Skeletal muscle satellite cell (primary cell): ENCODE measurements around the gene ITPR2.

ENCODE experiments used
- H3K27me3 ChIP-seq: 2 replicates; pipeline ENCODE4 v1.7.0; 2013; ENCODE audit warnings: low read length; ENCODE audit not compliant: control insufficient read depth, insufficient read depth
- H3K36me3 ChIP-seq: 2 replicates; pipeline ENCODE4 v1.7.0; 2013; ENCODE audit warnings: mild to moderate bottlenecking, control low read depth, low read length; ENCODE audit not compliant: insufficient read depth
- H3K4me1 ChIP-seq: 2 replicates; pipeline ENCODE4 v1.7.0; 2013; ENCODE audit warnings: low read length; ENCODE audit not compliant: control insufficient read depth, insufficient read depth
- H3K4me2 ChIP-seq: 2 replicates; pipeline ENCODE4 v1.7.0; 2013; ENCODE audit warnings: mild to moderate bottlenecking, low read length
- H3K4me3 ChIP-seq: 2 replicates; pipeline ENCODE4 v1.7.0; 2013; ENCODE audit warnings: low read length
- H3K9ac ChIP-seq: 2 replicates; pipeline ENCODE4 v1.7.0; 2013; ENCODE audit warnings: mild to moderate bottlenecking, low read depth, low read length, moderate library complexity
- H3K9me3 ChIP-seq: replicated peaks from 2 replicates; pipeline ENCODE4 v1.7.0; 2013; ENCODE audit warnings: mild to moderate bottlenecking, control low read depth, low read length

The ITPR2 gene

DNA sequence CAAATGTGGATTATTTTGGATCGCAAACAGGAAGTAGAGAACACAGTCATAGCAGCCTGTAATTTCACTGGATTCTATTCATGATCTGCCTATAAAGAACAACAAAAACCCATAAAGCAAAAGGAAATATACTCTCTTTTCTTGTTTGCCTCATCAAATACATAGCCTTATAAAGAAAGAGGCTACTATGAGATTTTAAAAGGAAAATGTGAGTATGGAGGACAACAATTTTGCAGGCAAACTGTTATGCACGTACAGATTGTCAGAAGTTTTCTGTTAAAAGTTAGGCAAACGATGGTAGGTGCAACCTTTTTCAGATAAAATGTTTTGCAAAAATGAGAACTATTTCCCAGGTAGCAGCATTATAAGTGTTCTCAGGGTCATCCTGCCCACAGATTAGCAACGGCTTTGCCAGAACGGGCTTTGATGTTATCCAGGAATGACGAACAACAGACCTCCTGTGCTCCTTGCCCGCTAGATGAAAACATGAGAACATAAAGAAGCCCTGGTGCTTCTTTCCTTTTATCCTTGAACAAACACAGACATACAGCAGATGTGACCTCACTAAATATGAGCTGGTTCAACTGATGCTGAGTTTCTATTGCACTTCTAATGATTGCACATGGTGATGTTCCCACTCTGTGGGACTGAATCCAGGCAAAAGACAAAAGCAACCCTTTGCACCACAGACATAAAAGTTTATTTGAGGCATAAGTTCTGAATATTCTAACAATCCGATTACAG is 88.1 kb downstream of the ITPR2 start:
- H3K4me1 ChIP-seq, result peaks cover 31% of the 10 kb centered on the region
- H3K9me3 ChIP-seq, result no peaks in the 10 kb centered on the region
- H3K4me2 ChIP-seq, result no peak overlapping the region
- H3K27me3 ChIP-seq, result no peaks in the 10 kb centered on the region
- no peak overlapping the region for H3K4me3 ChIP-seq
- H3K9ac ChIP-seq, result no peak overlapping the region
- no peaks in the 10 kb centered on the region for H3K36me3 ChIP-seq

DNA sequence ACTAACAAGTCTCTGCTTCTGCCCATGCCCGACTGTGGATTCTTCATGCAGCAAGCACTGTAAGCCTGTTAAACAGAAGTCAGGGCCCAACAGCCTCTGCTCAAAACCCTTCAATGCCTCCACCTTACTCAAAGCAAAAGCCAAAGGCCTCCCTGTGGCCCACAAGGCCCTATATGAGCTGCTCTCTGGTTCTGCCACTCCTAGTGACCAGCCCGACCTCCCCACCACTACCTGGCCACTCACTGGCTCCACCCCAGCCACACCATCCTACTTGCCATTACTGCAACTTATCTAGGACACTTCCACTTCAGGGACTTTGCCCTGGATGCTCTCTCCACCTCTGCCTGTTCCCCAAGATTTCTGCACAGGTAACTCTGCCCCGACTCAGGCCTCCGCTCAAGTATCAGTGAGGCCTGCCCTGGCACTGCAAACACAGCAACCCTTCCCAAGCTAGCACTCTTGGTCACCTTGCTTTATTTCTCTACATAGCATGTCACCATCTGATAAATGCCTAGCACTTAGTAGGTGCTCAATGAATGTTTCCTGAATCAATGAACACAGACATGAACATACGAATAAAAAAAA is 88.9 kb downstream of the ITPR2 start:
- Histone ChIP-seq H3K4me1 (peaks cover 24% of the 10 kb centered on the region), H3K4me2 (no peak overlapping the region), H3K36me3 (no peaks in the 10 kb centered on the region), H3K9me3 (no peaks in the 10 kb centered on the region), H3K27me3 (no peaks in the 10 kb centered on the region), H3K4me3 (no peak overlapping the region), H3K9ac (no peak overlapping the region)

DNA sequence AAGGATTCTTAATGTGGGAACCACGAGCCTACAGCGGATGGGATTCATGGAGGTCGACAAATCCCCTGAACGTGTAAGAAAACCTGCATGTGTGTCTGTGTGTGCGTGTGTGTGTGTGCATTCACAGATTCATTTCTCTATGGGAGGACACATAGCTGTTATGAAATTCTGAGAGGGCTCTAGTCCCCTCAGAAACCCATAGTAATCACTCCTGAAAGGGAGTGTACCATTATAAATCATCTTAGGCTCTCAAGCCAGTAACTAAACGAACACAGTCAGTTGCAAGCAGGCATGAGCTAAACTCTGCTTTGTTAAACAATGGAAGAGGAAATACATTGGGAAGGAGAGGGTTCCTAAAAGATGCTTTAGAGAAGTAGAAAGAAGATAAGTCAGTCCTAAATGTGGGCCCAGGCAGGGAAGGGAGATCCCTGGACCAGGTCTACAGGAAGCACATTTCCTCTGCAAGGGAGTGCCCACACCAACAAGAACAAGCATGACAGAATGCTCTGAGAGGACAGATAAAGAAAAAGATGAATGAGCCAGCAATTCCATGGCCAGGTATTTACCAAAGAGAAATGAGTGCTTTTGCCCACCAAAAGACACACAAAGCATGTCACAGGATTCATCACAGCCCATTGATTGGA is 91.3 kb downstream of the ITPR2 start:
- Histone ChIP-seq H3K27me3 (no peaks in the 10 kb centered on the region), H3K9me3 (no peaks in the 10 kb centered on the region), H3K36me3 (no peaks in the 10 kb centered on the region), H3K4me3 (no peak overlapping the region), H3K9ac (no peak overlapping the region), H3K4me1 (peaks cover 19% of the 10 kb centered on the region), H3K4me2 (no peak overlapping the region)

DNA sequence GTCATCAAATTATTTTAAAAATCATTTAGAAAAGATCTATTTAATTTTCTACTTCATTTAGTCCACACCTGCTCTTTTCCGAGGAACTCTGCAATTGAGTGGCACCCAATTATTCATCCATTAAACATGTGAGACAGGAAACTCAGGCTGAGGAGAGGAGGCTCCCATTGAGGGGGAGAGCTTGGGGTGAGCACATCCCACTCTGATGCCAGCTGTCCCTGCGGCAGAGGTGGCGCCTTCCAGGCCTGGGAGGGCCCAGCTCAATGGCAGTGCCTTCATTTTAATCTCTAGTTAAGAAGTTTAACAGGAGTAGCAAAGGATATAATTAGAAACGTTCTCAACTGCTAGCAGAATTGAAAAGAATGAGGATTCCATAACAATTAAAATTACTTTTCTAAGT is 92.0 kb downstream of the ITPR2 start:
- no peak overlapping the region for H3K4me2 ChIP-seq
- H3K4me3 ChIP-seq, result no peak overlapping the region

DNA sequence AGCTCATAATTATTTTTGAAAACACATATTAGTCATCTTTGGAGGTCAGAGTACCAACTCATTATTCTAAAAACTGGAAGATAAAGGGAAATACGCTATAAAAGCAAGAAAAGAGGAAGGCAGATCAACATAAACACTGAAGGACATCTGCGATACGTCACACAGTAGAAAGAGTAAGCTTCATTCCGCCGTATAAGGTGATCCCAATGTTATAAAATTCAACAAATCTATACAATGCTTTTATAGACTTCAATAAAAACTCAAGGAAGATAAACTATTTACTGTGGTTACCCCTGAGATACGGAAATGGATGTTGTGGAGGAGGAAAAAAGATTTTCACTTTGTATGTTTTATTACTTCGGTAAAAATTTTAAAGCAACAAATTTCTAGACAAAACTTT is 92.6 kb downstream of the ITPR2 start:
- Histone ChIP-seq H3K36me3 (no peaks in the 10 kb centered on the region), H3K4me2 (no peak overlapping the region), H3K27me3 (no peaks in the 10 kb centered on the region), H3K9ac (no peak overlapping the region), H3K4me1 (peaks cover 9% of the 10 kb centered on the region), H3K4me3 (no peak overlapping the region), H3K9me3 (no peaks in the 10 kb centered on the region)

More for the DNA sequence above, 92.0 kb downstream of the ITPR2 start:
- Histone ChIP-seq H3K4me1 (peaks cover 12% of the 10 kb centered on the region), H3K9ac (no peak overlapping the region), H3K36me3 (no peaks in the 10 kb centered on the region), H3K9me3 (no peaks in the 10 kb centered on the region), H3K27me3 (no peaks in the 10 kb centered on the region)

DNA sequence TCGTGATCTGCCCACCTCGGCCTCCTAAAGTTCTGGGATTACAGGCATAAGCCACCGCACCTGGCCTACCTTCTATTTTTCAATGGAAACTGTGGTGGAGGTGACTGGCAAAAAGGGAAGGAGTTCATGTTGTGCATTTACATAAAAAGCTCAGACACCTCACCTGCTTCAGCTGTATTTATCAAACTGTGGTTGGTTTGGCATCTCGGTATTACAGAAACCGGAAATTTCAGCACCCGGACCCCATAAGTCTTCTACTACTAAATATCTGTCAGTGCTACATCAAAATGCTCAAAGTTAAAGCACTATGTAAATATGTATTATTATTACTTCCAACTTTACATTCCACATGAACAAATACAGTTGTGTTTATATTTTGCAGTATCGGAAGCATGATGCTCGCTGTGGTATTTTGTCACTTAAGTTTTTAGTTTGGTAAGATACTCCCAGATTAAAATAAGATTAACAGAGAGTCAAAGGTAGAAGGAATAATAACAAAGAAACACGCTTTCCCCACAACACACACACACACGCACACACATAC is 95.4 kb downstream of the ITPR2 start:
- Histone ChIP-seq H3K9ac (no peak overlapping the region), H3K4me3 (no peak overlapping the region), H3K27me3 (no peaks in the 10 kb centered on the region), H3K4me2 (no peak overlapping the region), H3K9me3 (no peaks in the 10 kb centered on the region), H3K4me1 (peaks cover 9% of the 10 kb centered on the region), H3K36me3 (no peaks in the 10 kb centered on the region)

DNA sequence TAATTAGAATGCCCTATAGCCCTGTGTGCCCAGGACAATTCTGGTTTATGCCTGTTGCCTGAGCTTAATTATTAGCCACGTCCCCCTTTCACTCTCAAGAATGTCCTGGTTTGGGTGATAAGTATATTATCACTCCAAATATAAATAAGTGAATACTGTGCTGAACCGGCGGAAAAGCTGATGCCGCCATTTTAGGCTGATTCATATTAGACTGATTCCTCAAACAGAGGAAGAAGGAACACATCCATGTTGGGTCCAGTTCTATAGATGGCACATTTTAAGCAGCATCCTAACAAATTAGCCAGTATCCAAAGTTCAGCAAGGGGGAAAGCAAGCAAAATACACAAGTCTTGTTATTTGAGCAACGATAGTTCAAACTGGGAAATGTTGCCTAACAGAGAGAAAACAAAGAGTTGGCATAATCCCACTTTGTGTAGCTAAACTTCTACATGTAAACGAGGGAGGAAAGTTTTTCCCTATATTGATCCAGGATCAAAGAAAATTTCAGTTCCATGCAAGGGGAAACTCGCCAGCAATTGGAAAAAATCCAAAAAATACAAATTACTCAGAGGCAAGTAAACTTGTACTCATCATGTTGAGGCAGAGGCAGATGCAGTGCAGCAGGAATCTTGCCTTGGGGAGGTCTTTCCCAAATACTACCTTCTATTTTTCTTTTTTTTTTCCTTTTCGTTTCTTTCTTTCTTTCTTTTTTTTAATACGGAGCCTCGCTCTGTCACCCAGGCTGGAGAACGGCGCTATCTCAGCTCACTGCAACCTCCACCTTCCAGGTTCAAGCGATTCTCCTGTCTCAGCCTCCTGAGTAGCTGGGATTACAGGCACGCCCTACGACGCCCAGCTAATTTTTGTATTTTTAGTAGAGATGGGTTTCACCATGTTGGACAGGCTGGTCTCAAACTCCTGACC is 96.2 kb downstream of the ITPR2 start:
- Histone ChIP-seq H3K9ac (no peak overlapping the region), H3K4me2 (no peak overlapping the region), H3K27me3 (no peaks in the 10 kb centered on the region), H3K4me3 (no peak overlapping the region), H3K36me3 (no peaks in the 10 kb centered on the region), H3K4me1 (peaks cover 9% of the 10 kb centered on the region), H3K9me3 (no peaks in the 10 kb centered on the region)

DNA sequence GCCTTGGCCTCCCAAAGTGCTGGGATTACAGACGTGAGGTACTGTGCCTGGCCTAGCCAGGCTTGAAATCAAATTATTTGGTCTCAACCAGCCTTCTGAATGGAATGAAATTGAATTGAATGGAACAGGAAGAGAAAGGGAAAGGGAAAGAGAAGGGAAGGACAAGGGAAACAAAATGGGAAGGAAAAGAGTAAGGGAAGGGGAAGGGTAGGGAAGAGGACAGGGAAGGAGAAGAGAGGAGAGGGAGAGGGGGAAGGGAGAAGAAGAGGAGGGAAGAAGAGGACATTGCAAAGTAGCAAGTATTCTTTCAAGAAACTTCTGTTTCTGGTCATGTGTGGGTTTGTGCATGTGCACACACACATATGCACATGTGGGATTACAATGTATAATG is 97.8 kb downstream of the ITPR2 start:
- H3K27me3 ChIP-seq, result no peaks in the 10 kb centered on the region

DNA sequence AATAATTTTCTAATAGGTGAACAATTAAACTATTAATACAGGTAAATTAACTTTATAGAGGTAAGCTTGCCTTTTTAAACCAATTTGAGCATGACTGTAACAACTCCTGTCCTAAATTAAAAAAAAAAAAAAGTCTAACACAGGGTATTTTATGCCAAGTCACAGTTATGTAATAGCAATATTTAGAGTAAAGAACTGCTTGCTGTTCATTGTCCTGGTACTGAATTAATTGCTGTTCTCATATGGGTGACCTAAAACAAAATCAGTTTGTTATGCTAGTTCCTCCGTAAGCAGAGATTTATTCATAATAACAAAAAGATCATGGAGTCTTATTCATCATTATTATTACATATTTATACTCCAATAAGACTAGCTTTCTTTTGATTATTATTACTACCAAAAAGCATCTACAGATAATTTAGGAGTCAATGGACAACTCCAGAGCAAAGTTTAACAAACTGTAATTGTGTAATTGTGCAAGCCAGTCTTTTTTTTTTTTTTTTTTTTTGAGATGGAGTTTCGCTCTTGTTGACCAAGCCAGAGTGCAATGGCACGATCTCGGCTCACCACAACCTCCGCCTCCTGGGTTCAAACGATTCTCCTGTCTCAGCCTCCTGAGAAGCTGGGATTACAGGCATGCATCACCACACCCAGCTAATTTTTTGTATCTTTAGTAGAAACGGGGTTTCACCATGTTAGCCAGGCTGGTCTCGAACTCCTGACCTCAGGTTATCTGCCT is 98.3 kb downstream of the ITPR2 start:
- Histone ChIP-seq H3K4me3 (no peak overlapping the region), H3K9me3 (no peaks in the 10 kb centered on the region), H3K36me3 (no peaks in the 10 kb centered on the region), H3K27me3 (no peaks in the 10 kb centered on the region), H3K4me2 (no peak overlapping the region), H3K4me1 (peaks cover 4% of the 10 kb centered on the region), H3K9ac (no peak overlapping the region)

More for the DNA sequence above, 97.8 kb downstream of the ITPR2 start:
- Histone ChIP-seq H3K9ac (no peak overlapping the region), H3K36me3 (no peaks in the 10 kb centered on the region), H3K4me2 (no peak overlapping the region), H3K4me1 (peaks cover 4% of the 10 kb centered on the region), H3K9me3 (no peaks in the 10 kb centered on the region), H3K4me3 (no peak overlapping the region)

DNA sequence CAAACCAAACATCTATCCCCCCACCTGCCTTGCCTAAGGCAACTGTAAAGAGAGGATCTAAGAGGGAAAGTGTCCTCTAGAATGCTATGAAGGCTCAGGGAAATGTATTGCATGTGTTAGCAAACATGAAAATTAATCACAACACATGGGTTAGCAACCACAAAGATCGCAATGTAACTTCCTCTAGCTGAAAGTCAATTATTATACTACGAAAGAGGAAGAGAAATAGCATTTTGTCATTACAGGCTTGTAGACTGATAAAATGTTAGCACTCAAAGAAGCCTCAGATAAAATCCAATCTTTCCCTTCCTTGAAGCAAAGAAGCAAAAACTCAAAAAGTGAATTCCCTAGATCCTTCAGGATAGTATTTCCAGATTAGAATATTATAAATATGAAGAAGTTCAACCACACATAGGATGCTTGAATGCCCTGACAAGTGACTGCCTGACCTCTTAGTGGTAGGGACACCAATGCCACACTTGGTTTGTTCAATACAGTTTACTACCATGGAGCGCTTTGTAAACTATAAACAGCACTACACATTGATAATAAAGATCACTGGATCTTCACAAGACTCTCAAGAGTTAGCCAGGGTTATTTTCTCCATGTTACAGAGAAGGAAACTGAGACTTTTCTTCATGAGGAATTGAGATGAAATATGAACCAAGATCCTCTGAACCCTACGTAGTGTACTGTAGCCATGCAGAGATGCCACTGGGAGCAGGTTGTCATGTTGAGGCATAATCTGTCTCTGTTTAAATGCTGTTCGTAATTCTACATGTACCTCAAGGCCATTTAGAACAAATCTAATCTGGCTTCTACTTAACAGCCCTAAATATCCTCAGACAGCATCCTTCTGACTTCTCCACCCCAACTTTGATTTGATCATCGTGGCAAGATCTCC is 100.7 kb downstream of the ITPR2 start:
- H3K9me3 ChIP-seq, result no peaks in the 10 kb centered on the region

More for the DNA sequence above, 100.7 kb downstream of the ITPR2 start:
- no peak overlapping the region for H3K9ac ChIP-seq
- H3K36me3 ChIP-seq, result no peaks in the 10 kb centered on the region
- H3K4me2 ChIP-seq, result no peak overlapping the region
- H3K4me1 ChIP-seq, result peaks cover 10% of the 10 kb centered on the region
- H3K27me3 ChIP-seq, result no peaks in the 10 kb centered on the region
- H3K4me3 ChIP-seq, result no peak overlapping the region
